Measurements from ENCODE around the gene LARGE1.

DNA sequence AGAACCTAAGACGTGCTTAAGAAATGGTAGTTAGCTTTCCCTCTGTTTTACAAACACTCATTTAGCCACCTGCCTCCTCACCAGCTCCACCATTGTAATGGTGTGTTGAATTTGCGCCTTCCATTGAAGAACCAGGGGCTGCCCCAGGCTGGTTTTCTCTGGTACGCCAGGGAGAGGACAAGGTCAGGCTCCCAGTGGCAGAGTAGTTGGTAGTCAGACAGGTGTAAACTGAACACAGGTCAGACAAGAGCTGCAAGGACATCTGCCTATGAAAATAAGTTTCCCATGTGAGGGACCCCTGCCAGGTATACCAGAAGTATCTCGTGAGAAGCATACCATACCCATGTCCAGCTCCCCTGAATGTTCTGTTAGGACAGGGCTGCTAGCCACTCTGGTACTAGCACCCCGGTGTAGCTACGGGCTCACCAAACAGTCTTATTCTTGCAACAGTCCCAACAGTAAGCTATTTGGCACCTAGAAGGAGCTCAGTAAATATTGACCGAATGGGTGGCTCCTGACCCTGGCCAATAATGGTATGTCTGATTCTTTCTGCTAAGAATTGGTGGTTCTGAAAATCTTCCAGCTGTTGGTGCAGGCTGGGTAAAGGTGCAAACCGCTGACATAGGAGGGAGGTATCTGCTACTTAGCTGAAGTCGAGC, 359.0 kb downstream of the LARGE1 start:
- TF ChIP-seq NFE2L2 (IDR thresholded peaks at IDR 0.05; ENCODE audit: low read depth, low read length): no peak
- TF ChIP-seq, protein P1, sequence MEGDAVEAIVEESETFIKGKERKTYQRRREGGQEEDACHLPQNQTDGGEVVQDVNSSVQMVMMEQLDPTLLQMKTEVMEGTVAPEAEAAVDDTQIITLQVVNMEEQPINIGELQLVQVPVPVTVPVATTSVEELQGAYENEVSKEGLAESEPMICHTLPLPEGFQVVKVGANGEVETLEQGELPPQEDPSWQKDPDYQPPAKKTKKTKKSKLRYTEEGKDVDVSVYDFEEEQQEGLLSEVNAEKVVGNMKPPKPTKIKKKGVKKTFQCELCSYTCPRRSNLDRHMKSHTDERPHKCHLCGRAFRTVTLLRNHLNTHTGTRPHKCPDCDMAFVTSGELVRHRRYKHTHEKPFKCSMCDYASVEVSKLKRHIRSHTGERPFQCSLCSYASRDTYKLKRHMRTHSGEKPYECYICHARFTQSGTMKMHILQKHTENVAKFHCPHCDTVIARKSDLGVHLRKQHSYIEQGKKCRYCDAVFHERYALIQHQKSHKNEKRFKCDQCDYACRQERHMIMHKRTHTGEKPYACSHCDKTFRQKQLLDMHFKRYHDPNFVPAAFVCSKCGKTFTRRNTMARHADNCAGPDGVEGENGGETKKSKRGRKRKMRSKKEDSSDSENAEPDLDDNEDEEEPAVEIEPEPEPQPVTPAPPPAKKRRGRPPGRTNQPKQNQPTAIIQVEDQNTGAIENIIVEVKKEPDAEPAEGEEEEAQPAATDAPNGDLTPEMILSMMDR (conservative IDR thresholded peaks at IDR 0.05; ENCODE audit: low read depth, low read length): no peak
- TF ChIP-seq POLR2A (IDR thresholded peaks at IDR 0.05; ENCODE audit: low read depth, low read length): no peak
- no peak for TF ChIP-seq USF2 (IDR thresholded peaks at IDR 0.05; ENCODE audit: low read depth, low read length)
- no peak for TF ChIP-seq RFX5 (IDR thresholded peaks at IDR 0.05; ENCODE audit: low read depth, low read length)

Measured in IMR-90 (cell line).